Pancreas (tissue), 10 donors: ENCODE measurements around the gene GRIN3B. TPM values are rescaled to one million over a fixed set of nuclear protein-coding genes. Genes with fewer than 3 reads are reported as not detected.
A peak's percentile ranks its signal among the peaks of the same experiment; 100 is the strongest.

Experiments
- ATAC-seq, 4 donors: fragments of 200-7000 bp; cut with Tn5 transposase; one replicate each; pipeline versions ENCODE4 v1.8.0 to v1.9.1; 2020; ENCODE audit warnings: mild to moderate bottlenecking in 4 of 4, moderate library complexity in 4 of 4
- DNase-seq, 6 donors: peaks; one replicate each; pipeline ENCODE4 v3.0.0-alpha.2; 2020
- FAIRE-seq: peaks from 2 replicates; lab custom pipeline; 2012; peaks lifted over from hg19 to GRCh38; lab: Jason Lieb, UNC
- H3K27ac ChIP-seq, 4 donors: fragments of 200-600 bp; sonication (generic); 1 replicate in 3 of 4; 2 replicates in 1 of 4; pipeline versions ENCODE4 v1.5.0 to v1.8.0; 2020
- H3K27me3 ChIP-seq, 4 donors: fragments of 200-600 bp; one replicate each; pipeline ENCODE4 v1.8.0; 2021
- H3K36me3 ChIP-seq, 3 donors: fragments of 200-600 bp; sonication (generic) in 1 of 3; one replicate each; pipeline versions ENCODE4 v1.5.0 to v1.8.0; 2020 to 2021
- H3K4me1 ChIP-seq, 3 donors: fragments of 200-600 bp; one replicate each; pipeline ENCODE4 v1.8.0; 2021
- H3K4me3 ChIP-seq, 4 donors: fragments of 200-600 bp; sonication (generic) in 2 of 4; one replicate each; pipeline versions ENCODE4 v1.5.0 to v1.8.0; 2020 to 2021
- H3K9me3 ChIP-seq, 4 donors: fragments of 200-600 bp; one replicate each; pipeline ENCODE4 v1.8.0; 2021
- WGBS, 2 donors: extraction: QIAGEN DNeasy Blood & Tissue Kit; methylation state at CpG; one replicate each; pipeline ENCODE4 v1.1.7; 2013; 5-methylcytosine and 5-hydroxymethylcytosine counted together
- intact Hi-C, 3 donors: fragments of 100-400 bp; cut with DNase I; formaldehyde crosslinking; loops; one replicate each; pipeline versions ENCODE4 v1.11.1 to v1.14.2; 2022
- polyA plus RNA-seq, 2 donors: library from polyadenylated mRNA; stranded (reverse); fragments of 200-250 nt; gene quantifications; one replicate each; pipeline ENCODE4 v1.2.3, GENCODE V29; 2013
- total RNA-seq, 6 donors: library from RNA; stranded (reverse); fragmentation: NEBNext Ultra II Directional in 4 of 6; extraction: Animal tissue kit (Norgen Biotek cat#: 25700) in 4 of 6; gene quantifications; one replicate each; pipeline versions ENCODE4 v1.2.1 to v1.2.4, GENCODE V29; 2021 to 2023
- TF ChIP-seq, protein P1 (sequence below), 4 donors: fragments of 200-600 bp; sonication (generic) in 3 of 4; IDR thresholded peaks; one replicate each; pipeline versions ENCODE4 v1.5.0 to v1.8.0; 2021; ENCODE audit warnings: antibody characterized with exemption in 4 of 4
- donor health status: healthy with polysubstance abuse.
- donor health status: DM: no; HTN: no; CAD: no; lungs with moderate emphysema.
- donor health status: DM: no; HTN: no; CAD: no.
- donor health status: control.
- donor health status: control.
- donor health status: Bipolar disorder and iron deficiency.
- donor health status: DM: yes; HTN: yes; CAD: no.
- donor health status: DM: no; HTN: no; CAD: no.
- donor health status: DM: no; HTN: no; CAD: no.
- donor health status: DM: yes; HTN: yes; CAD: no.

Gene GRIN3B
- total and polyA plus RNA-seq, 8 donors: 0.08 to 0.09 TPM; not detected in 6

DNA sequence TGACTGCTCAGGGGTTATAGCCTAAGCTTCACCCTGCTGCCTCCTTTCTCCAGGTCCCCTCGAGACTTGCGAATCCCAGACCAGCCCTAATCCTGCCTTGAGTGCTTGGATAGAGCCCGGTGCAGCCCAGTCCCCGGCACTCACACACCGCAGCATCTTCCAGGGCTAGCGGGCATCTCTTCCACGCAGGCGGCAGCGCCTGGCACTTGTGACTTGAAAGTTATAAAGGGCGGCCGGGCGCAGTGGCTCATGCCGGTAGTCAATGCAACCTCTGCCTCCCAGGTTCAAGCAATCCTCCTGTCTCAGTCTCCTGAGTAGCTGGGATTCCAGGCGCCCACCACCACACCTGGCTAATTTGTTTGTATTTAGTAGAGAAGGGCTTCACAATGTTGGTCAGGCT lies 14.1 kb upstream of the GRIN3B start:
- Histone ChIP-seq H3K9me3 (no peaks in the 10 kb centered on the region), H3K4me1 (peaks cover 0 to 15% (median 4%) of the 10 kb centered on the region in 3 donors), H3K27ac (no peak overlapping the region), H3K4me3 (no peak overlapping the region), H3K27me3 (no peaks in the 10 kb centered on the region), H3K36me3 (no peaks in the 10 kb centered on the region)
- intact Hi-C loops: loop anchor here in 2 of 3 donors (10.0 kb wide), 3 partner anchors 61 to 221 kb away; partner anchors contain the start of gene ARID3A (in 1 of the 2)
- WGBS, 2 donors: 86 to 91% methylated on average over 14 of the region's 14 CpGs
- TF ChIP-seq, protein P1, sequence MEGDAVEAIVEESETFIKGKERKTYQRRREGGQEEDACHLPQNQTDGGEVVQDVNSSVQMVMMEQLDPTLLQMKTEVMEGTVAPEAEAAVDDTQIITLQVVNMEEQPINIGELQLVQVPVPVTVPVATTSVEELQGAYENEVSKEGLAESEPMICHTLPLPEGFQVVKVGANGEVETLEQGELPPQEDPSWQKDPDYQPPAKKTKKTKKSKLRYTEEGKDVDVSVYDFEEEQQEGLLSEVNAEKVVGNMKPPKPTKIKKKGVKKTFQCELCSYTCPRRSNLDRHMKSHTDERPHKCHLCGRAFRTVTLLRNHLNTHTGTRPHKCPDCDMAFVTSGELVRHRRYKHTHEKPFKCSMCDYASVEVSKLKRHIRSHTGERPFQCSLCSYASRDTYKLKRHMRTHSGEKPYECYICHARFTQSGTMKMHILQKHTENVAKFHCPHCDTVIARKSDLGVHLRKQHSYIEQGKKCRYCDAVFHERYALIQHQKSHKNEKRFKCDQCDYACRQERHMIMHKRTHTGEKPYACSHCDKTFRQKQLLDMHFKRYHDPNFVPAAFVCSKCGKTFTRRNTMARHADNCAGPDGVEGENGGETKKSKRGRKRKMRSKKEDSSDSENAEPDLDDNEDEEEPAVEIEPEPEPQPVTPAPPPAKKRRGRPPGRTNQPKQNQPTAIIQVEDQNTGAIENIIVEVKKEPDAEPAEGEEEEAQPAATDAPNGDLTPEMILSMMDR (IDR thresholded peaks at IDR 0.05): no peak
- no peak for FAIRE-seq
- no peak for DNase-seq
- ATAC-seq: no peak

DNA sequence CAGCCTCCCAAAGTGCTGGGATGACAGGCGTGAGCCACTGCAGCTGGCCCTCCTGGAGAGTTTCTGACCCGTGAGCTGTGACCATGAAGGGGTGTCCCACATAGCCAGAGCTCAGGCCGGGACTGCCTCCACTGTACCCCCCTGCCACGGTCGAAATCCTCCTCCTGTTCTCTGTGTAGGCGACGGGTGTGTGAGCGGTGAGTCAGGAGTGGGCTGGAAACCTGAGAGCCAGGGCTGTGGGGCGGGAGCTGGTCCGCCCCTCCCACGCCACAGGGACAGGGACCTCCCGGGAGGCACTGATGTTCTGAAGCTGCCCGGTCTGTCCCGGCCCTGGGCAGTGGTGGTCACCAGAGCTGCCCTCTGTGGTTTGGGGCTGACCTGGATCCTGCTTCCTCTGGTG lies 12.1 kb upstream of the GRIN3B start:
- DNase-seq: no peak
- Histone ChIP-seq H3K27ac (no peak overlapping the region), H3K9me3 (no peaks in the 10 kb centered on the region), H3K27me3 (no peaks in the 10 kb centered on the region), H3K4me1 (peaks cover 0 to 12% (median 4%) of the 10 kb centered on the region in 3 donors), H3K4me3 (no peak overlapping the region), H3K36me3 (no peaks in the 10 kb centered on the region)
- TF ChIP-seq, protein P1 (IDR thresholded peaks at IDR 0.05): no peak
- intact Hi-C loops: loop anchor here in 2 of 3 donors (10.0 kb wide), 3 partner anchors 63 to 223 kb away; partner anchors contain the start of gene ARID3A (in 1 of the 2)
- no peak for ATAC-seq
- WGBS, 2 donors: 75 to 81% methylated on average over 14 of the region's 14 CpGs
- FAIRE-seq: no peak

DNA sequence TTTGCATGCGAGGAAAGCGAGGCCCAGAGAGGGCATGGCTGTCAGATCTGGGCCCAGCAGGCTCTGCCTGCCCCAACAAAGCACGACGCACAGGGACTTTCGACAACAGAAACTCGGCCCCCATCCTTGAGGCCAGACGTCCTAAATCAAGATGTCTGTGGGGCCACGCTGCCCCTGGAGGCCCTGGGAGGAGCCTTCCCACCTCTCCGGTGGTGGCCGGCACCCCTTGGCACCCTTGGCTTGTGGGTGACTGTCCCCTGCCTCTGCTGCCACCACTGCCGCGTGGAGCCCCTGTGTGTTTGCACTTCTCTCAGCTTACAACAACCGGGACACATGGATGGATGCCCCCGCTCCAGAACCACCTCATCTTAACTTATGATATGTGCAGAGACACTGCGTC lies 11.7 kb upstream of the GRIN3B start:
- FAIRE-seq: no peak

DNA sequence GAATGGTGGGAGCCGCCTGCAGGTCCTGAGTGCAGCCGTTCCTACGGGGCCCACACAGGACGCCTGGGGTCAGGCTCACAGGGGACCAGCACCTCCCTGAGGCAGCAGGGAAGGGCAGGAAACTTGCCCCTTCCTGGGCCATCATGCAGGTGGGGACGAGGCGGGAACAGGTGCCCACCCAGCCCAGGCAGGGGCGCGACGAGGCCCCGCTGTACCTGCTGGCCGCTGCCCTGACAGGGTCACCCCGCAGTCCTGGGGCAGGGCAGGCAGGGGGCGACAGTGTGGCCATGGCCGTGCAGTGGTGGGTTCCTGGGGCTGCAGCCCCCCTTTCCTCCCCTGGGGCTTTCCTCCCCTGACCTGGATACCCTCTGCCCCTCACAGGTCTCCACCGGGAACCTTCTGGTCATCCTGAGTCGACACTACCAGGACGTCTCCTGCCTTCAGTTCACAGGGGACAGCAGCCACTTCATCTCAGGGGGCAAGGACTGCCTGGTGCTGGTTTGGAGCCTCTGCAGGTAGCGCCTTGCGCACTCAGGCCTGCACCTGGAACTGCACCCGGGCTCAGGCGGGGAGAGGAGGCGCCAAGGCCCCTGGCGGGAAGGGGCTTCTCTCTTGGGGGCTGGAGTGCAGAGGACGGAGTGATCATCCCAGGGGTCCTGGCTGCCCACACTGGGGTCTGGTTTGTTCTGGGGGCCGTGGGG lies 10.7 kb upstream of the GRIN3B start:
- peak in 4 of 6 donors; percentile 12 to 64 (median 48) for DNase-seq
- no peak for FAIRE-seq
- Histone ChIP-seq H3K9me3 (no peaks in the 10 kb centered on the region), H3K27me3 (no peaks in the 10 kb centered on the region), H3K4me3 (no peak overlapping the region), H3K36me3 (no peaks in the 10 kb centered on the region), H3K4me1 (peaks cover 0 to 7% (median 4%) of the 10 kb centered on the region in 3 donors), H3K27ac (peak overlapping the region in 1 of 4 donors; percentile 33)
- no peak for ATAC-seq
- WGBS, 2 donors: 88 to 89% methylated on average over 17 to 25 of the region's 25 CpGs
- TF ChIP-seq, protein P1 (IDR thresholded peaks at IDR 0.05): no peak
- intact Hi-C loops: loop anchor here in 2 of 3 donors (10.0 kb wide), 3 partner anchors 65 to 225 kb away; partner anchors contain the start of gene ARID3A (in 1 of the 2)

More for the DNA sequence above, 11.7 kb upstream of the GRIN3B start:
- TF ChIP-seq, protein P1 (IDR thresholded peaks at IDR 0.05): no peak
- DNase-seq (peak in 1 of 6 donors; percentile 63), ATAC-seq (no peak)
- H3K4me3 ChIP-seq: no peak overlapping the region
- no peaks in the 10 kb centered on the region for H3K9me3 ChIP-seq
- H3K27me3 ChIP-seq: no peaks in the 10 kb centered on the region
- 87 to 88% methylated on average over 15 of the region's 15 CpGs for WGBS, 2 donors
- H3K4me1 ChIP-seq: peaks cover 0 to 11% (median 4%) of the 10 kb centered on the region in 3 donors
- H3K27ac ChIP-seq: no peak overlapping the region
- H3K36me3 ChIP-seq: no peaks in the 10 kb centered on the region
- intact Hi-C loops: loop anchor here in 2 of 3 donors (10.0 kb wide), 3 partner anchors 64 to 224 kb away; partner anchors contain the start of gene ARID3A (in 1 of the 2)
